HG03196 (cell line): ENCODE results near the gene ZBED1.
"Not testable (repeated sequence)": the region's sequence is repeated elsewhere in the genome, so short reads cannot be mapped to it uniquely, and the experiment has no call there.

Experiments
- ATAC-seq: cut with Tn5 transposase; IDR thresholded peaks from one replicate; pipeline ENCODE4 v1.9.1; 2021; ENCODE audit not compliant: unreplicated experiment

Gene ZBED1

DNA sequence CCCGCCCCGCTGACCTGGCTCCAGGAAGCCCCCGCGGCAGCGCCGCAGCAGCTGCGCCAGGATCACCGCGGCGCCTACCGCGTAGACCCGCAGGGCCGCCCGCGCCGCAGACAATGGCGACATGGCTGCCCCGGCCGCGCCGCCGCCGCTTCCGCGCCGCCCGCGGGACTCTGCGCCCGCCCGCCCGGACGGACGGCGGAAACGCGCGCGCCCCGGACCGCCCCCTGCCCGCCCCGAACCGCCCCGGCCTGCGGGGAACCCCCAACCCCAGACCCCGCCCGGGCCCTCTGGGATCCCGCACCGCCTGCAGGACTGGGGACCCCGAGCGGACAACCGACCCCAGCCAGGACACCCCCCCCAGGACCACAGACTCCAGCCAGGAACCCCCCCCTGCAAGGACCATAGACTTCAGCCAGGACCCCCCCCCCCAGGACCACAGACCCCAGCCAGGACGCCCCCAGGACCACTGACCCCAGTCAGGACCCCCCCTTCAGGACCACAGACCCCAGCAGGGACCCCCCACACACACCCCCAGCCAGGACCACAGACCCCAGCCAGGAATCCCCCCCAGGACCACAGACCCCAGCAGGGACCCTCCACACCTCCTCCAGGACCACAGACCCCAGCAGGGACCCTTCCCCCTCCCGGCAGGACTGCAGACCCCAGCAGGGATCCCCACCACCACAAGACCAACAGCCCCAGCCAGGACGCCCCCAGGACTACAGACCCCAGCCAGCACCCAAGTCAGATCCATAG lies at the start of gene ZBED1, which contains the start of gene DHRSX:
TSS of gene ZBED1 (minus strand) at position 174 of the 756 bp plus-strand sequence. CDS start 10,257 bp downstream, outside the sequence.
TSS of gene DHRSX (minus strand) at position 174 of the 756 bp plus-strand sequence. CDS start at position 123, 51 bp downstream.
- ATAC-seq: peak; percentile 51

DNA sequence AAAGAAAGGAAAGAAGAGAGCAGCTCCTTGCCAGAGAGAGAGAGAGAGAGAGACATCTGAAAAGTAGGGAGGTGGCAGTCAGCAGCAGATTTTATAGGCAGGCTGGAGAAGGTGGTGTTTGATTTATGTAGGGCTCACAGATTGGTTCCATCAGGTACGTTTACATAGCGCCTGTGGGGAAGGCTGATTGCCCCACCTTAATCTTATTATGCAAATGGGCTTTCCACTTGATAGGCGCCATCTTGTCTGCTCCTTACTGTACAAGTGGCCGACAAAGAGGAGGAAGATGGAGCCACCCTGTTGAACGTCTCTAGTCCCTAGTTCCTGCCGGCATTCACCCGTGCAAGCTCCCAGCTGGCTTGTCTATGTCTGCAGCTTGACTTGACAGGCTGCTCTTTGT lies 49.1 kb upstream of the ZBED1 start:
- no peak for ATAC-seq

DNA sequence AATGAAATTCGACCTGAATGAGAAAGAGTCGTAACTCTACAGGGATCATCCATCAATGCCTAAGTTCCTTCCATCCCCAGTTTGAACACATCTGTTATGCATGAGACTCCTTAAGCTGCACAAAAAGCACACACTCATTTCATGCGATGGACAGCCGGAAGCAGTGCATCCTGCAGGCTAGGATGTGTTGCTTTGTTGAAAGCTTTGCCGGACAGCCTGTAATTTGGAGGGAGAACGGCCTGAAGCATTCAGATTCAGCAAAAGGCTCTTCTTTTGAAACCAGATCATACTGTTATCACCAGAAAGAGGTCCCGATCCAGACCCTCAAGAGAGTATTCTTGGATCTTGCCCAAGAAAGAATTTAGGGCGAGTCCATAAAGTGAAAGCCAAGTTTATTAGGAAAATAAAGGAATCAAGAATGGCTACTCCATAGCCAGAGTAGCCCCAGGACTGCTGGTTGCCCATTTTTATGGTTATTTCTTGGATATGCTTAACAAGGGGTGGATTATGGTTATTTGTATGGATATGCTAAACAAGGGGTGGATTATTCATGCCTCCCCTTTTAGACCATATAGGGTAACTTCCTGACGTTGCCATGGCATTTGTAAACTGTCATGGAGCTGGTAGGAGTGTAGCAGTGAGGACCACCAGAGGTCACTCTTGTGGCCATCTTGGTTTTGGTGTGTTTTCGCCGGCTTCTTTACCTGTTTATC lies 48.1 kb upstream of the ZBED1 start:
- ATAC-seq: no peak

DNA sequence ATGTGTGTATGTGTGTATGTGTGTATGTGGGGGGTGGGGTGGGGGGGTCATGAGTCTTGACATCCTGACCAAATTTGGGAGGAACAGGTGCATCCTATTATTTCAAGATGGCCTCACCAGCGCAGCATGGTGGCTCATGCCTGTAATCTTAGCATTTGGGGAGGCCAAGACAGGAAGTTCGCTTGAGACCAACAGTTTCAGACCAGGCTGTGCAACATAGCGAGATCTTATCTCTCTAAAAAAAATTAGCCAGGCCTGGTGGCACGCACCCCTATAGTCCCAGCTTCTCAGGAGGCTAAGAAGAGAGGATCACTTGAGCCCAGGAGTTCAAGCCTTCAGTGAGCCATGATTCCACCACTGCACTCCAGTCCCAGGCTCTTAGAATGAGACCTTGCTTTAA lies 47.0 kb upstream of the ZBED1 start:
- no peak for ATAC-seq

DNA sequence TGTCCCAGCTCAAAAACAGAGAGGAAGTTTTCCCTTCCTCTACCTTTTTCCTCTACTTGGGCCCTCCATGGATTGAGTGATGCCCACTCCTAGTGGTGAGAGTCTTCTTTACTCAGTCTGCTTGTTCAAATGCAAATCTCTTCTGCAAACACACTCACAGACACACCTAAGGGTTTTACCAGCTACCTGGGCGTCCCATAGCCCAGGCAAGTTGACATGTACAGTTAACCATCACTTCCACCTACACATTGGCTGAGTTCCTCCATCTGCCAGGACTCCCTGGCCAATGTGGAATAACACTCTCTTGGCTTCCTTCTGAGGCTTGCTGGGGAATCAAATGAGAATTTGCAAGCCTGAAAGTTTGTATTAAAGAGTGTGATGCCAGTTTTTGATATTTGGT lies 45.7 kb upstream of the ZBED1 start:
- ATAC-seq: no peak

DNA sequence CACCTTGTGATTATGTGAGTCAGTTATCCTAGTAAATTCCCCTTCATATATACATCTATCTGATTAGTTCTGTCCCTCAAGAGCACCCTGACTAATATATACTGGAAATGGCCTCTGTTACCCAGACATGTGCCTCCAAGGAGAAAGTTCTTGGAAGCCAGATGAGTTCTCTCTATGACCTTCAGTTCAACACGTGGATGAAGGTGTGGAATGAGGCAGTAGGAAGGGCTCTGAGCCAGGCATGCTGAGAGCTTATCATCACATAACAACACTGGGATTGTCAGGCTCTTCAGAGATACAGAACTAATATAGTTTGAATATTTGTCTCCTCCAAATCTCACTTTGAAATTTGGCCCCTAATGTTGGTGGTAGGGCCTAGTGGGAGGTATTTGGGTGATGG lies 44.4 kb upstream of the ZBED1 start:
- no peak for ATAC-seq

DNA sequence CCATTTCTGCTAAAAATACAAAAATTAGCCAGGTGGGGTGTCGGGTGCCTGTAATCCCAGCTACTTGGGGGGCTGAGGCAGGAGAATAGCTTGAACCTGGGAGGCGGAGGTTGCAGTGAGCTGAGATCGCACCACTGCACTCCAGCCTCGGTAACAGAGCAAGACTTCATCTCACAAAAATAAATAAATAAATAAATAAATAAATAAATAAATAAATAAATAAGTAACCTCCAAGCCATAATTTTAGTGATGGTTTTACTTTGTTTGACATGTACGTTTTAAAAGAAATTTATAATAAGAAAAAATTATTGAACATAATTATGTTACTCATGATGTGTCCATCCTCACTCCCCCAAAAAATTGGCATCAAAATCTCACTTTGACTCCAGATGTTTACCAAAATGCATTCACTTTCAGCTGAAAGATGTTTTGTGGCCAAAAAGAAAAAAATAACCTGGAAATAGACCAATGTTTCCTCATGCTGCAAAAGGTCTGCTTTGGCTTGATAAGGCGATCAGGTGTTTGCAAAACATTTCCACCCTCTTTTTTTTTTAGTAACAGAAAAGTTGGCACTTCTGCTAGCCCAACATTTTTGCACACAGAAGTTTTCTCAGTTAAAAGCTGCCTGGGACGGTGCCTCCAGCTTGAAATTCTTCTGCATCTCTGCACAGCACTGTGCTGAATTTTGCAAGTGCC lies 42.2 kb upstream of the ZBED1 start:
- ATAC-seq: no peak

DNA sequence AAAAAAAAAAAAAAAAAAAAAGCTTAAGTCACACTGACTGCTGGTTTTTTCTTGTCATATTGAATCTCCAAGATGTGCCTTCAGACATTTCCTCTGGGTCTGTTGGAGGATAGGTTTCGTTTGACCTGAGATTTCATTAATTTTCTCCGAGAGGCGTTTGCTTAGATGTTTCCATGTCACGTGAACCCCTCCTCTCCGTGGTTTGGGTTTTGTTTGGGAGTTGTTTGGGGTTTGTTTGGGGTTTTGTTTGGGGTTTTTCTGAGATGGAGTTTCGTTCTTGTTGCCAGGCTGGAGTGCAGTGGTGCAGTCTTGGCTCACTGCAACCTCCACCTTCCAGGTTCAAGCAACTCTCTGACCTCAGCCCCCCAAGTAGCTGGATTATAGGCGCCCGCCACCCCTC lies 40.8 kb upstream of the ZBED1 start:
- no peak for ATAC-seq

DNA sequence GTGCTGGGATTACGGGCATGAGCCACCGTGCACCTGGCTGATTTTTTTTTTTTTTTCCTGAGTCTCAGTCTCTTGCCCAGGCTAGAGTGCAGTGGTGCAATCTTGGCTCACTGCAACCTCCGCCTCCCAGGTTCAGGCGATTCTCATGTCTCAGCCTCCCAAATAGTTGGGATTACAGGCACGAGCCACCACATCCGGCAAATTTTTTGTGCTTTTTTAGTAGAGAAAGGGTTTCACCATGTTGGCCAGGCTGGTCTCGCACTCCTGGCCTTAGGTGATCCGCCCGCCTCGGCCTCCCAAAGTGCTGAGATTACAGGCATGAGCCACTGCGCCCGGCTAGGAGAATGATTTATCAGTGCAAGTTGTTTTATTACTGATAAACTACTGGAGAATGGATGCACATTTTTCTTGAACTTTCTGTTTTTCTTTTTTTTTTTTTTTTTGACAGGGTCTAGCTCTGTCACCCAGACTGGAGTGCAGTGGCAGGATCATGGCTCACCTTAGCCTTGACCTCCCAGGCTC lies 39.7 kb upstream of the ZBED1 start:
- no peak for ATAC-seq

DNA sequence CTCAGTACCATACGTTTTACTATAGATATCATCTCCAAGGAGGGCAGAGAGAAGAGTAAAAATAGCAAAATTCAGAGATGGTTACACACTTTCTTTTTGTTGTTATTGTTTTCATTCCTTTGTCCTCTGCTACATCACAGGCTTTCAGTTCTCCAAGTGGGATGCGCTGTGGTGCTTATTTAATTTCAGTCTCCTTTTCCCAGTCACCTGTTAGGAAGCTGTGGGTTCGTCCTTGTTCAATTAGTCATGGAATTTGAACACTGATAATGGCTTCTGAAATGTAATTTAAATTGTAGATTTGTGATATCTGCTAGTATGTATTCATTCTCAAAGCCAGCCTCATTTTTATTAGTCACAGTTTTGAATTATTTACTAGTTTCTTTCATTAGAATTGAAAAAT lies 38.8 kb upstream of the ZBED1 start:
- no peak for ATAC-seq

DNA sequence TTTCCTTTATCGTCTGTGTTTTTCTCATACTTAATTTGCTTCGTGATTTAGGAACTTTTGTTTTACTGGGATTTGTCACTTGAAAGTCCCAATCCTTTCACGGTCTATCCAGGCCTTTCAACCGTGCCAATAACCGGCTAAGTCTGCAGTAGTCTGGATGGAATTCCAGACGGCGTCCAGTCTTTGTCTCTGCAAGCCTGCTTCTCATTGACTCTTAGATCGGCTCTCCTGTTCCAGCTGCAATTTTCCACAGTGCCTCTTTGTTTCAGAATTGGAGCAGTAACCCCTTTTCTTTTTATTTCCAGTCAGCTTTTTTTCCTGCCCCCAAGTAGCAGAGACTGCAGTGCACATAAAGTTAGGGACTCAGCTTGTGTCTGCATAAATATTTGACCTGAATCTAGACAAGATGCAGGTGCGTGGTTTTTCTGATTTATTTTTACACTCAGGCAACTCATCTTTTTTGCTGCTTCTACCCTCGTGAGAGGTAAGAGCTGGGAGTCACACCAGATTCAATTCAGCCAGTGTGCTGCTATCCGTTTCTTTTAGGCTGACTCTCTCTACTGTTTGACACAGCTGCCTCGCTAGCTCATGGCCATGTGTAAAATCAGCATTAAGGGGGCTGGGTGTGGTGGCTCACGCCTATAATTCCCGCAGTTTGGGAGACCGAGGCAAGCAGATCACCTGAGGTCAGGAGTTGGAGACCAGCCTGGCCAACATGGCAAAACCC lies 37.4 kb upstream of the ZBED1 start:
- ATAC-seq: no peak

DNA sequence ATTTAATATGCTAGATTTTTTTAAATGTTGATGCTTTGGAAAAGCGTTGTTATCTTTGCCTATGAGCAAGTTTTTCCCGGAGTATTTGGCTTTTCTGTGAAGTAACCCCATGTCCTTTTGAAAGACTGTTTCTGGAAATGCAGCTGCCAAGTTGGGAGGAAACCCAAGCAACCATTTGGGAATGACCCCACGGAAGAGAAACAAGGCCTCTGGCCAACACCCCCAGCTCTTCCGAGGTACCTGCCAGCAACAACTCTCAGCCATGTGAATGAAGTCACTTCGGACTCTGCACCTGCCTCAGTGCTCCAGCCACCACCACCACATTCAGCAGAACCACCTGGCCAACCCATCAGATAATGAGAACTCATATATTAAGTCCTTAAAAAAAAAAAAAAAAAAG lies 36.2 kb upstream of the ZBED1 start:
- ATAC-seq: no peak

DNA sequence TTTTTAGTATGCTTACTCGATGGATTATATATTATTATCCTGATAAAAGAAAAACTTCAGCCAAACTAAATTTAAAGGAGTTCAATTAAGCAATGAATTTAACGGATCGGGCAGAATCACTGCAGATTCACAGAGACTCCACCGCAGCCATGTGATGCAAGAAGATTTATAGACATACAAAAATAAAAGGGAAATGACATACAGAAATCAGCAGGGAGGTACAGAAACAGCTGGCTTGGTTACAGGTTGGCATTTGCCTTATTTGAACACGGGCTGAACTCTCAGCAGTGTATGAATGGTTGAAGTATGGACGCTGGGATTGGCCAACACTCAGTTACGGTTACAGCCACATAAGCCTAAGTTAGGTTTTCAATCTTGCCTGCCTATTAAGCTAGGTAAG lies 35.4 kb upstream of the ZBED1 start:
- no peak for ATAC-seq

DNA sequence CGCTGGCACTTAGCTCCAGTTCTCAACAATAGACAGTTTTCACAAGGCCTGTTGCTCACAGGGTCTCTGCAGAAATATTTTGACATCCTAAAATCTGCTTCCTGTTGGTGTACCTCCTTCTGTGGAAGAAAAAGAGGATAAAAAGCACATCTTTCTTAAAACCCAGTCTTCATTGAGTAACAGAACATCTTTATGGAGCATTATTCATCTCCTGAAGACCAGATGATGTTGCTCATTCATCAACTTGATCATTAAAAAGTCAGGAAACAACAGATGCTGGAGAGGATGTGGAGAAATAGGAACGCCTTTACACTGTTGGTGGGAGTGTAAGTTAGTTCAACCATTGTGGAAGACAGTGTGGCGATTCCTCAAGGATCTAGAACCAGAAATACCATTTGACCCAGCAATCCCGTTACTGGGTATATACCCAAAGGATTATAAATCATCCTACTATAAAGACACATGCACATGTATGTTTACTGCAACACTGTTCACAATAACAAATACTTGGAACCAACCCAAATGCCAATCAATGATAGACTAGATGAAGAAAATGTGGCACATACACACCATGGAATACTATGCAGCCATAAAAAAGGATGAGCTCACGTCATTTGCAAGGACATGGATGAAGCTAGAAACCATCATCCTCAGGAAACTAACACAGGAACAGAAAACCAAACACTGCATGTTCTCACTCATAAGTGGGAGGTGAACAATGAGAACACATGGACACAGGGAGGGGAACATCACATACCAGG lies 33.7 kb upstream of the ZBED1 start:
- not testable (repeated sequence) for ATAC-seq

DNA sequence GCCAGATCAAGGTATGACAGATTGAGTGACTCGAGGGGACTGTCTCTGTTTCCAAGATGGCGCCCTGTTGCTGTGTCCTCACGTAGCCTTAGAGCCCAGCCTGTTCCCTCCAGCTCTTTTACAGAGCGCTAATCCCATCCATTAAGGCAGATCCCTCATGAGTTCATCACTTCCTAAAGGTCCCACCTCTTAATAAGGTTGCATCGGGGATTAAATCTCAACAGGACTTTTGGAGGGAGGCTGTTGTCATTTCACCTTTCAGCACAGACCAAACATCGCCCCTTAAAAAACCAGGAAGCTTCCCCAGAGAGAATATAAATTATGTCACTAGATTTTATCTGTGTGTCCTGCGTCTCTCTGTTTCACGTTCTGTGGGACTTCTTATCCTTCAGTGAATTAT lies 32.6 kb upstream of the ZBED1 start:
- ATAC-seq: no peak

DNA sequence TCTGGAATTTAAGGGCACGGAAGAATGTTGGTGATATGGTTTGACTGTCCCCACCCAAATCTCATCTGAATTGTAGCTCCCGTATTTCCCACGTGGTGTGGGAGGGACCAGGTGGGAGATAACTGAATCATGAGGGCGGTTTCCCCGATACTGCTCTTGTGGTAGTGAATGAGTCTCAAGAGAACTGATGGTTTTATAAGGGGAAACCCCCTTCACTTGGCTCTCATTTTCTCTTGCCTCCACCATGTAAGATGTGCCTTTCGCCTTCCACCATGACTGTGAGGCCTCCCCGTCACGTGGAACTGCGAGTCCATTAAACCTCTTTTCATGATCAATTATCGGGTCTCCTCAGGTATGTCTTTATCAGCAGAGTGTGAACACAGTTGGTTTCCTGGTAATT lies 25.6 kb upstream of the ZBED1 start:
- ATAC-seq: no peak

DNA sequence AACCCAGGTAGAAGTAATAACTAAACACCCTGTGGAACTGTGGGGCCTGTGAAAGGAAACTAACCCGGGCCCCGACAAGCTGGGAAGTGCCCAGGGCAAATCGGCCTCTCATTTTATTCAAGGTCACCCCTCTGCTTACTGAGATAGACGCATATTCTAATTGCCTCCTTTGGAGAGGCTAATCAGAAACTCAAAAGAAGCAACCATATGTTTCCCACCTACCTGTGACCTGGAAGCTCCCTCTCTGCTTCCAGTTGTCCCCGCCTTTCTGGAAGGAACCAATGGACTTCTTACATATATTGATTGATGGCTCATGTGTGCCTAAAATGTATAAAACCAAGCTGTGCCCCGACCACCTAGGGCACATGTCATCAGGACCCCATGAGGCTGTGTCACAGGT lies 23.1 kb upstream of the ZBED1 start:
- ATAC-seq: no peak

DNA sequence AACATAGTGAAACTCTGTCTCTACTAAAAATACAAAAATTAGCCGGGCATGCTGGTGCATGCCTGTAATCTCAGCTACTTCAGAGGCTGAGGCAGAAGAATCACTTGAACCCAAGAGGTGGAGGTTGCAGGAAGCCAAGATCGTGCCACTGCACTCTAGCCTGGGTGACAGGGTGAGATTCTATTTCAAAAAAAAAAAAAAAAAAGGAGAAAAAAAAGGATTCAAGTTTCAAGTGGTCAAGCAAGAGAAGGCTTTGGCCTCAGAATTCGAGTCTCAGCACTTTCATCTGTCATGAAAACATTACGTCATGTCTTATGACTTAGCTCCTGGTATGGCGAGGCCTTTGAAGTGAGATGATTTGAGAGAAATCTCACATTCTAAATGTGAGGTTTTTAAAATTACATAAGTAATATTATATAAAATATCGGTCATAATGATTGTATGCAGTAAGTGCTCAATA lies 21.2 kb upstream of the ZBED1 start:
- ATAC-seq: peak; percentile 17

DNA sequence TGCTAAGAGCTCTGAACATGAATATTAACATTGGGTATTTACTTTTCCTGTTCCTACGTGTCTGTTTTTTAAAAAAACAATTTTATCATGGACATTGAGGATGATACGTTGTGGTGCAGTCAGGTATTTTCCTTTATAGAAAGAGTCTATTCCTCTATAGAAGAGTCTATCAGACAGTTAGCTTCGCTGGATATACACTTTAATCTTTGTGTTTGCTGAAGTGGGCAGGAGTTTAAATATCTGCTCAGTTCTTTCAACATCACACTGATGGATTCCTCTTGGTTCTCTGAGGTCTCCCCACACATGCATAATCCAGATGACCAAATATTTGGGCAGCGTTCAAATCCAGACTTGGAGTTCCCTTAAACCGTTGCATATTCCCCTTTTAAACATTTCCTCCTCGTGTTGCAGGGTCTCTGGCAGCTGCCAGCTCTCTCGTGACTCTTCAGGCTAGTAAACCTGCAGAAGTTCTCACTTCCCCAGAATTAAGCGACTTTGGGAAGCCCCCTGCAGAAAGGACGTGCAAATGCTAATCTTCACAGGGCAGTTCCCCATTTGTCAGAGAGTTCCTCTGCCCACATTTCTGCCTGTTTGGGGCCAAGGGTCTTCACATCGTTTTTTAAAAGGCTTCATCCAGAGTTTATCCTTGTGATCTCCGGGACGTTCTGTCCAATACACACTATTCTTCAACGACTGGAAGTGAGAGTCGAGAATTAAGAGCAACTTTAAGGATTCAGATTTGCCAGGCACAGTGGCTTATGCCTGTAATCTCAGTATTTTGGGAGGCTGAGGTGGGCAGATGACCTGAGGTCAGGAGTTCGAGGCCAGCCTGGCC lies 20.5 kb upstream of the ZBED1 start:
- peak; percentile 82 for ATAC-seq
